Neural progenitor cell (in vitro differentiated cells): ENCODE results near the gene MRPL27. TPM values are rescaled to one million over a fixed set of nuclear protein-coding genes. Genes with fewer than 3 reads are reported as not detected.

Source experiments
- DNase-seq: peaks from one replicate; pipeline ENCODE4 v3.0.0-alpha.2; 2016; ENCODE audit warnings: low spot score
- H2AFZ ChIP-seq: fragments of 200-600 bp; sonication (generic); replicated peaks from 2 replicates; pipeline ENCODE4 v1.6.1; 2016; ENCODE audit warnings: antibody characterized with exemption
- H3F3A ChIP-seq: fragments of 200-600 bp; sonication (generic); 2 replicates; pipeline ENCODE4 v1.6.1; 2016; ENCODE audit warnings: antibody characterized with exemption, low read depth
- H3K27ac ChIP-seq: fragments of 200-600 bp; sonication (generic); 2 replicates; pipeline ENCODE4 v1.5.1; 2016; ENCODE audit warnings: mild to moderate bottlenecking
- H3K27me3 ChIP-seq: fragments of 200-600 bp; sonication (generic); 2 replicates; pipeline ENCODE4 v1.6.1; 2016; ENCODE audit warnings: mild to moderate bottlenecking, moderate library complexity
- H3K36me3 ChIP-seq: fragments of 200-600 bp; sonication (generic); 2 replicates; pipeline ENCODE4 v1.5.1; 2016
- H3K4me1 ChIP-seq: fragments of 200-600 bp; sonication (generic); 2 replicates; pipeline ENCODE4 v1.6.1; 2016; ENCODE audit warnings: mixed run types
- H3K4me2 ChIP-seq: fragments of 200-600 bp; sonication (generic); 2 replicates; pipeline ENCODE4 v1.6.1; 2016
- H3K4me3 ChIP-seq: fragments of 200-600 bp; sonication (generic); 2 replicates; pipeline ENCODE4 v1.5.1; 2016
- H3K79me2 ChIP-seq: fragments of 200-600 bp; sonication (generic); 2 replicates; pipeline ENCODE4 v1.6.1; 2016; ENCODE audit warnings: low read depth
- H3K9ac ChIP-seq: fragments of 200-600 bp; sonication (generic); 2 replicates; pipeline ENCODE4 v1.6.1; 2016
- H3K9me3 ChIP-seq: fragments of 200-600 bp; sonication (generic); 2 replicates; pipeline ENCODE4 v1.5.1; 2016; ENCODE audit warnings: low read depth
- H4K20me1 ChIP-seq: fragments of 200-600 bp; sonication (generic); 2 replicates; pipeline ENCODE4 v1.6.1; 2016; ENCODE audit warnings: low read depth
- H3K27ac Mint-ChIP-seq: 3 replicates; pipeline ENCODE4 v1.8.0; 2021; ENCODE audit warnings: mixed read lengths
- H3K27me3 Mint-ChIP-seq: 2 replicates; pipeline ENCODE4 v1.8.0; 2022; ENCODE audit warnings: low read depth, mild to moderate bottlenecking, inconsistent platforms, moderate library complexity, mixed read lengths; ENCODE audit not compliant: insufficient read depth
- H3K36me3 Mint-ChIP-seq: 3 replicates; pipeline ENCODE4 v1.8.0; 2021; ENCODE audit warnings: mixed read lengths
- H3K4me1 Mint-ChIP-seq: 3 replicates; pipeline ENCODE4 v1.8.0; 2021; ENCODE audit warnings: mixed read lengths
- H3K4me3 Mint-ChIP-seq: 3 replicates; pipeline ENCODE4 v1.8.0; 2021; ENCODE audit warnings: mild to moderate bottlenecking, moderate library complexity, mixed read lengths
- H3K9me3 Mint-ChIP-seq: 3 replicates; pipeline ENCODE4 v1.8.0; 2020; ENCODE audit warnings: mixed read lengths
- EZH2 ChIP-seq: fragments of 200-600 bp; sonication (generic); IDR thresholded peaks from 2 replicates; pipeline ENCODE4 v1.6.1; 2017; ENCODE audit warnings: antibody characterized with exemption, mild to moderate bottlenecking, moderate library complexity
- EZH2phosphoT487 ChIP-seq: fragments of 200-600 bp; sonication (generic); IDR thresholded peaks from 2 replicates; pipeline ENCODE4 v1.6.1; 2017; ENCODE audit warnings: antibody characterized with exemption
- total RNA-seq: library from RNA; depleted of rRNA; stranded (reverse); fragments of >200 nt; gene quantifications from 2 replicates; pipeline ENCODE4 v1.2.3, GENCODE V29; 2015; ENCODE audit warnings: low replicate concordance
- TF ChIP-seq, protein P1 (sequence below): fragments of 200-600 bp; sonication (generic); IDR thresholded peaks from 2 replicates; pipeline ENCODE4 v1.5.1; 2017; ENCODE audit warnings: antibody characterized with exemption, mild to moderate bottlenecking

Gene MRPL27
- total RNA-seq, 1 donor from 2014 or later: 39.1 TPM

DNA sequence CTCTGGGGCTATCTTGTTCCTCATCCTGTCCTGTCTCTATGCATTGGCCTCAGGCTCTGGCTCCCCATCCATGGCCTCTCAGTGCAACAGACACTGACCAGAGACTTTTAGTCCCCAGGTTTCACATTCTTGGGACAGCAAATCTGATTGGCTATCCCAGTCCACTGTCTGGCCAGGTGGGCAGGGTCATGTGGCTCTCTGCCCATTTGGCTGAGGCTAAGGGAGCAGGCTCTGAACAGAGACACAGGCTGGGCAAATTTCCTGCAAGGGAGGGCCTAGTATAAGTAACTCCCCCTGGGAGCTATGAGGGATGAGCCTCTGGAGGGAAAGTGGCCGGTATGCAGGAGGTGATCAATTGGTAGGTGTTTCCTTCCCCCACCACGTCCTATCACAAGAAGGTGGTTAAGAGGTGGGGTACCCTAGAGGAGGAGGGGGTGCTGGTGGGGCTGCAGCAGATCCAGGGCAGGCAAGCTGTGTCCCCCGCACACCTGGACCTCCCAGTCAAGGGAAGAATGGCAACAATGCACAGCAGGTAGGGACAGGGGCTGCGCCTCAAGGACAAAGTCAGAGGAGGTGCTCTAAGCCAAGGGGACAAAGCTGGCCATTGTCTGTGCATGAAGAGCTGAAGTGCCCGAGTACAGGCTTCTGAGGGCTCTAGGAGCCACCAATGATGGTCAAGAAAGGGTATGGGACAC lies 13.8 kb downstream of the MRPL27 start:
- Histone ChIP-seq H3K27ac (no peak overlapping the region), H3K79me2 (no peaks in the 10 kb centered on the region), H3K4me3 (no peak overlapping the region), H3K9ac (no peak overlapping the region), H3K36me3 (no peaks in the 10 kb centered on the region), H2AFZ (no peak overlapping the region), H3K4me1 (peaks cover 14% of the 10 kb centered on the region), H3F3A (peaks cover 19% of the 10 kb centered on the region), H3K27me3 (no peaks in the 10 kb centered on the region), H3K9me3 (no peaks in the 10 kb centered on the region), H3K4me2 (no peak overlapping the region), H4K20me1 (peaks cover 31% of the 10 kb centered on the region)
- Mint-ChIP-seq H3K27me3 (peaks cover 7% of the 10 kb centered on the region), H3K4me1 (peaks cover 23% of the 10 kb centered on the region), H3K9me3 (no peaks in the 10 kb centered on the region), H3K4me3 (no peak overlapping the region), H3K27ac (peak overlapping the region; percentile 62), H3K36me3 (peaks cover 2% of the 10 kb centered on the region)
- DNase-seq: no peak
- TF ChIP-seq EZH2 (no peak), EZH2phosphoT487 (no peak)
- TF ChIP-seq, protein P1, sequence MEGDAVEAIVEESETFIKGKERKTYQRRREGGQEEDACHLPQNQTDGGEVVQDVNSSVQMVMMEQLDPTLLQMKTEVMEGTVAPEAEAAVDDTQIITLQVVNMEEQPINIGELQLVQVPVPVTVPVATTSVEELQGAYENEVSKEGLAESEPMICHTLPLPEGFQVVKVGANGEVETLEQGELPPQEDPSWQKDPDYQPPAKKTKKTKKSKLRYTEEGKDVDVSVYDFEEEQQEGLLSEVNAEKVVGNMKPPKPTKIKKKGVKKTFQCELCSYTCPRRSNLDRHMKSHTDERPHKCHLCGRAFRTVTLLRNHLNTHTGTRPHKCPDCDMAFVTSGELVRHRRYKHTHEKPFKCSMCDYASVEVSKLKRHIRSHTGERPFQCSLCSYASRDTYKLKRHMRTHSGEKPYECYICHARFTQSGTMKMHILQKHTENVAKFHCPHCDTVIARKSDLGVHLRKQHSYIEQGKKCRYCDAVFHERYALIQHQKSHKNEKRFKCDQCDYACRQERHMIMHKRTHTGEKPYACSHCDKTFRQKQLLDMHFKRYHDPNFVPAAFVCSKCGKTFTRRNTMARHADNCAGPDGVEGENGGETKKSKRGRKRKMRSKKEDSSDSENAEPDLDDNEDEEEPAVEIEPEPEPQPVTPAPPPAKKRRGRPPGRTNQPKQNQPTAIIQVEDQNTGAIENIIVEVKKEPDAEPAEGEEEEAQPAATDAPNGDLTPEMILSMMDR: no peak

DNA sequence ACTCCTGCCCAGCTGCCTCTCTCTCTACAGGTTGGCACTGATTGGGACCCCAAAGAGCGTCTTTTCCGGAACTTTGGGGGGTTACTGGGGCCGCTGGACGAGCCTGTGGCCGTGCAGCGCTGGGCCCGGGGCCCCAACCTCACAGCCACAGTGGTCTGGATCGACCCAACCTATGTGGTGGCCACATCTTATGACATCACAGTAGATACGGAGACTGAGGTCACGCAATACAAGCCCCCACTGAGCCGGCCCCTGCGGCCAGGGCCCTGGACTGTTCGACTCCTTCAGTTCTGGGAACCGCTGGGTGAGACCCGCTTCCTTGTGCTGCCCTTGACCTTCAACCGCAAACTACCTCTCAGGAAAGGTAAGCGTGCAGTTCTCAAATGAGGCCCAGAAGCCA lies 14.8 kb downstream of the MRPL27 start:
- Mint-ChIP-seq H3K27me3 (peaks cover 9% of the 10 kb centered on the region), H3K36me3 (peaks cover 5% of the 10 kb centered on the region), H3K9me3 (no peaks in the 10 kb centered on the region), H3K27ac (no peak overlapping the region), H3K4me1 (peaks cover 13% of the 10 kb centered on the region), H3K4me3 (no peak overlapping the region)
- no peak for DNase-seq
- H3F3A ChIP-seq: peaks cover 11% of the 10 kb centered on the region
- TF ChIP-seq, protein P1: no peak
- TF ChIP-seq EZH2phosphoT487 (no peak), EZH2 (no peak)
- H4K20me1 ChIP-seq: peaks cover 22% of the 10 kb centered on the region
- no peaks in the 10 kb centered on the region for H3K9me3 ChIP-seq
- H3K4me3 ChIP-seq: no peak overlapping the region
- no peak overlapping the region for H3K4me2 ChIP-seq
- no peak overlapping the region for H3K9ac ChIP-seq
- no peak overlapping the region for H3K27ac ChIP-seq
- no peaks in the 10 kb centered on the region for H3K27me3 ChIP-seq
- no peak overlapping the region for H2AFZ ChIP-seq
- H3K4me1 ChIP-seq: peaks cover 5% of the 10 kb centered on the region
- H3K36me3 ChIP-seq: no peaks in the 10 kb centered on the region
- H3K79me2 ChIP-seq: no peaks in the 10 kb centered on the region

DNA sequence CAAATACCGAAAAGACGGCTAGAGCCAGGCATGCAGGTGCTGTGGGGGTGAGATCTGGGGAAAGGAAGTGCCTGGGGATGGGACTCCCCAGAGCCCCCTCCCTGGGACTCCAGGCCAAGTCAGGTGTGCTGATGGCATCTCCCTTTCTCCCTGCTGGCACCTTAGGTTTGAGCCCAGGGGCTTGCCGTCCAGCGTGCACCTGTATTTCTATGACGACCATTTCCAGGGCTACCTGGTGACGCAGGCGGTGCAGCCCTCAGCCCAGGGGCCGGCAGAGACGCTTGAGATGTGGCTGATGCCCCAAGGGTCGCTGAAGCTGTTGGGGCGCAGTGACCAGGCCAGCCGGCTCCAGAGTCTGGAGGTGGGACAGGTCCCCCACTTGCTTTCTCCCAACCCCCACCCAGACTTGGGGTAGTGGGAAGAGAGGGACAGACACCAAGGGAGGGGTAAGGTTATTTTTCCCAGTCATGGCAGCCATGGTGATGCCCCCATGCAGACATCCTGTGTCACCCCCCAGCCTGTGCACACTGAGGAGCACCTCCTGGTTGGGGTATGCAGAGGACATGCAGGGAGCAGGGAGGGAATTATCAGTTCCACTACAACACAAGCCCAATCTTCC lies 16.0 kb downstream of the MRPL27 start:
- H3K27ac Mint-ChIP-seq: no peak overlapping the region
- peaks cover 5% of the 10 kb centered on the region for H3K27me3 Mint-ChIP-seq
- H3F3A ChIP-seq: no peaks in the 10 kb centered on the region
- H3K27ac ChIP-seq: no peak overlapping the region
- H3K27me3 ChIP-seq: no peaks in the 10 kb centered on the region
- H3K4me3 ChIP-seq: no peak overlapping the region
- no peak overlapping the region for H3K4me2 ChIP-seq
- TF ChIP-seq, protein P1: no peak
- no peak for TF ChIP-seq EZH2phosphoT487
- H3K4me1 ChIP-seq: no peaks in the 10 kb centered on the region
- no peaks in the 10 kb centered on the region for H3K9me3 ChIP-seq
- no peaks in the 10 kb centered on the region for H3K9me3 Mint-ChIP-seq
- no peak overlapping the region for H3K9ac ChIP-seq
- DNase-seq: no peak
- peaks cover 21% of the 10 kb centered on the region for H4K20me1 ChIP-seq
- H3K79me2 ChIP-seq: no peaks in the 10 kb centered on the region
- peaks cover 10% of the 10 kb centered on the region for H3K36me3 Mint-ChIP-seq
- H2AFZ ChIP-seq: no peak overlapping the region
- no peak overlapping the region for H3K4me3 Mint-ChIP-seq
- peaks cover 3% of the 10 kb centered on the region for H3K4me1 Mint-ChIP-seq
- no peaks in the 10 kb centered on the region for H3K36me3 ChIP-seq
